ENCODE measurements around the gene ATG7.

- TF ChIP-seq BCL11A (tag by site-specific recombination; IDR thresholded peaks at IDR 0.05; ENCODE audit: low read depth) (no peak), SP7 (tag by site-specific recombination; IDR thresholded peaks at IDR 0.05) (no peak), CTCF (tag by site-specific recombination; IDR thresholded peaks at IDR 0.05) (no peak)
Measured at GRCh38 chr3:11431319-11431718, 159.1 kb downstream of the ATG7 start.
